Nephron progenitor cell (in vitro differentiated cells): ENCODE results near the gene PRXL2A.

ENCODE experiments used
- DNase-seq: peaks from one replicate; pipeline ENCODE4 v3.0.0; 2021
- H3K27ac Mint-ChIP-seq: 2 replicates; pipeline ENCODE4 v1.8.0; 2021; ENCODE audit warnings: mild to moderate bottlenecking, moderate library complexity, mixed read lengths
- H3K27me3 Mint-ChIP-seq: 2 replicates; pipeline ENCODE4 v1.8.0; 2021; ENCODE audit warnings: mild to moderate bottlenecking, low read depth, mixed read lengths; ENCODE audit not compliant: poor library complexity
- H3K36me3 Mint-ChIP-seq: 2 replicates; pipeline ENCODE4 v1.8.0; 2021; ENCODE audit warnings: low read depth, mixed read lengths
- H3K4me1 Mint-ChIP-seq: 2 replicates; pipeline ENCODE4 v1.8.0; 2021; ENCODE audit warnings: mixed read lengths
- H3K4me3 Mint-ChIP-seq: 2 replicates; pipeline ENCODE4 v1.8.0; 2021; ENCODE audit warnings: mild to moderate bottlenecking, moderate library complexity, mixed read lengths
- H3K9me3 Mint-ChIP-seq: 2 replicates; pipeline ENCODE4 v1.8.0; 2021; ENCODE audit warnings: mild to moderate bottlenecking, moderate library complexity, mixed read lengths
- TF ChIP-seq, protein P1 (sequence below): fragments of 200-600 bp; sonication (generic); IDR thresholded peaks from 2 replicates; pipeline ENCODE4 v1.5.0; 2021; ENCODE audit warnings: antibody characterized with exemption

The PRXL2A gene

DNA sequence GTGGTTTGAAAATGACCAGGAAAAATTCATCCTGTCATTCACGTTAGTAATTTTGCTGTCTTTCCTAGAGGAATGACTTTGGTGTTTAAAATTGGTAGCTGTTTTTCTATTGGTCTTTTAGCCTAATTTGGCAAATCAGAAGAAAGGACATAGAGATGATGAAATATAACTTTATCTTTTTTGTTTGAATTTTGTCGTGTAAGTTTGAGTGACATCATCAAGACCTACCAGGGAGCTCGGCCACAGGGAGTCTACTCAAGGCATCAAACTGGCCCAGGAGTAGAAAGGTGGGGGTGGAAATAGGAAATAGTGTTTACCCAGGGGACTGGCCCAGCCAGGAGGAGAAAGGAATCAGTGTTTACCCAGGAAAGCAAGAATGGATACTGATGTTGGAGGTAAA, 24.8 kb downstream of the PRXL2A start:
- no peaks in the 10 kb centered on the region for H3K27me3 Mint-ChIP-seq

DNA sequence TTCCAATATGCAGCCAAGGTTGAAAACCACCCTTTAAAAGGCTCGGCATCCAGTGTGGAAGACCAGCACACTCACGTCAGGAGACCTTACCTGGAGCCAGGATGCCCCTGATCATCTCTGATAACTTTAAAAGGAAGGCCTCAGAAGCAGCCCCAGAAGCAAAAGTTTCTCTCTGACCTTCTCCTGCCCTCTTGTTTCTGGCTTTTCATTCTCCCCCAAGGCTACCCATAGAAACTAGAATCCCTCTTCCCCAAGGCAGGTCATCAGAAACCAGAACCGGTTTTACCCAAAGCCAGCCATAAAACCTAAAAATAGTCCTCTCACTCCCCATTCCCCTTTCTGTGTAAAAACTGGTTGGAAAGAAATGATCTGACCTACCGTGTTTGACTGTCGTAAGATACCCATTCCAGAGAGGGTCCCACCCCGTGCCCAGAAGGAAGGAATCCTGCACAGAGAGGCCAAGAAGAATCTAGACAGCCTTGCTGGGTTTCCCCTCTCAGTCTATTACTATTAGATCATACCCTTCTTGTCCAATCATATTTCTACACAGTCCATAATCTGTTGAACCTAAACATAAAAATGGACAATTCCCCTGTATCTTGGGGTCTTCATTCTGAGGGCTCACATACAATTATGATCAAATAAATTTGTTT, 28.2 kb downstream of the PRXL2A start:
- Mint-ChIP-seq H3K4me3 (no peak overlapping the region), H3K27me3 (no peaks in the 10 kb centered on the region), H3K4me1 (peaks cover 38% of the 10 kb centered on the region), H3K36me3 (peaks cover 35% of the 10 kb centered on the region), H3K27ac (peak overlapping the region; percentile 83), H3K9me3 (no peaks in the 10 kb centered on the region)
- TF ChIP-seq, protein P1, sequence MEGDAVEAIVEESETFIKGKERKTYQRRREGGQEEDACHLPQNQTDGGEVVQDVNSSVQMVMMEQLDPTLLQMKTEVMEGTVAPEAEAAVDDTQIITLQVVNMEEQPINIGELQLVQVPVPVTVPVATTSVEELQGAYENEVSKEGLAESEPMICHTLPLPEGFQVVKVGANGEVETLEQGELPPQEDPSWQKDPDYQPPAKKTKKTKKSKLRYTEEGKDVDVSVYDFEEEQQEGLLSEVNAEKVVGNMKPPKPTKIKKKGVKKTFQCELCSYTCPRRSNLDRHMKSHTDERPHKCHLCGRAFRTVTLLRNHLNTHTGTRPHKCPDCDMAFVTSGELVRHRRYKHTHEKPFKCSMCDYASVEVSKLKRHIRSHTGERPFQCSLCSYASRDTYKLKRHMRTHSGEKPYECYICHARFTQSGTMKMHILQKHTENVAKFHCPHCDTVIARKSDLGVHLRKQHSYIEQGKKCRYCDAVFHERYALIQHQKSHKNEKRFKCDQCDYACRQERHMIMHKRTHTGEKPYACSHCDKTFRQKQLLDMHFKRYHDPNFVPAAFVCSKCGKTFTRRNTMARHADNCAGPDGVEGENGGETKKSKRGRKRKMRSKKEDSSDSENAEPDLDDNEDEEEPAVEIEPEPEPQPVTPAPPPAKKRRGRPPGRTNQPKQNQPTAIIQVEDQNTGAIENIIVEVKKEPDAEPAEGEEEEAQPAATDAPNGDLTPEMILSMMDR = no peak
- DNase-seq = no peak

More for the DNA sequence above, 24.8 kb downstream of the PRXL2A start:
- peaks cover 68% of the 10 kb centered on the region for H3K36me3 Mint-ChIP-seq
- peaks cover 30% of the 10 kb centered on the region for H3K4me1 Mint-ChIP-seq
- TF ChIP-seq, protein P1 = no peak
- DNase-seq = no peak
- H3K4me3 Mint-ChIP-seq = no peak overlapping the region
- H3K27ac Mint-ChIP-seq = peak overlapping the region; percentile 22
- no peaks in the 10 kb centered on the region for H3K9me3 Mint-ChIP-seq

GRCh38 chr10:80437227-80437626, 28.9 kb downstream of the PRXL2A start:
- H3K27ac Mint-ChIP-seq = peak overlapping the region; percentile 40
- no peak for DNase-seq
- no peak overlapping the region for H3K4me3 Mint-ChIP-seq

GRCh38 chr10:80441831-80442230, 33.5 kb downstream of the PRXL2A start:
- no peaks in the 10 kb centered on the region for H3K9me3 Mint-ChIP-seq
- no peak overlapping the region for H3K4me3 Mint-ChIP-seq
- H3K27me3 Mint-ChIP-seq = no peaks in the 10 kb centered on the region
- peaks cover 48% of the 10 kb centered on the region for H3K4me1 Mint-ChIP-seq
- DNase-seq = no peak
- H3K36me3 Mint-ChIP-seq = no peaks in the 10 kb centered on the region
- TF ChIP-seq, protein P1 = no peak
- no peak overlapping the region for H3K27ac Mint-ChIP-seq

More at GRCh38 chr10:80437227-80437626, 28.9 kb downstream of the PRXL2A start:
- H3K9me3 Mint-ChIP-seq = no peaks in the 10 kb centered on the region
- no peaks in the 10 kb centered on the region for H3K27me3 Mint-ChIP-seq
- TF ChIP-seq, protein P1 = no peak
- H3K36me3 Mint-ChIP-seq = peaks cover 29% of the 10 kb centered on the region
- H3K4me1 Mint-ChIP-seq = peaks cover 36% of the 10 kb centered on the region

GRCh38 chr10:80442879-80443278, 34.5 kb downstream of the PRXL2A start:
- TF ChIP-seq, protein P1 = no peak
- Mint-ChIP-seq H3K9me3 (no peaks in the 10 kb centered on the region), H3K27ac (no peak overlapping the region), H3K27me3 (no peaks in the 10 kb centered on the region), H3K36me3 (no peaks in the 10 kb centered on the region), H3K4me3 (no peak overlapping the region), H3K4me1 (peaks cover 45% of the 10 kb centered on the region)
- no peak for DNase-seq

GRCh38 chr10:80443531-80443974, 35.2 kb downstream of the PRXL2A start:
- H3K9me3 Mint-ChIP-seq = no peaks in the 10 kb centered on the region
- H3K27me3 Mint-ChIP-seq = no peaks in the 10 kb centered on the region
- H3K4me3 Mint-ChIP-seq = no peak overlapping the region

More at GRCh38 chr10:80443531-80443974, 35.2 kb downstream of the PRXL2A start:
- DNase-seq = no peak
- Mint-ChIP-seq H3K4me1 (peaks cover 45% of the 10 kb centered on the region), H3K27ac (no peak overlapping the region), H3K36me3 (no peaks in the 10 kb centered on the region)
- TF ChIP-seq, protein P1 = no peak
